WTC11 (cell line): ENCODE measurements around the gene CACNG4. TPM values are rescaled to one million over a fixed set of nuclear protein-coding genes. Genes with fewer than 3 reads are reported as not detected.

Experiments
- ATAC-seq: fragments of 200-7000 bp; cut with Tn5 transposase; 2 replicates; pipeline ENCODE4 v1.10.0; 2021; ENCODE audit warnings: mild to moderate bottlenecking, moderate library complexity
- CTCF ChIA-PET: fragments of 300-600 bp; sonication (Branson Sonifier 250); formaldehyde crosslinking; loops from one replicate; lab custom pipeline; 2021; ENCODE audit warnings: antibody characterized with exemption; lab: Charles Lee
- POLR2A ChIA-PET: fragments of 350-600 bp; sonication (Branson Sonifier 250); formaldehyde crosslinking; loops from one replicate; lab custom pipeline; 2021; ENCODE audit warnings: antibody characterized with exemption; lab: Charles Lee
- DNase-seq: peaks from one replicate; pipeline ENCODE4 v3.0.0; 2021; ENCODE audit warnings: low spot score
- H3K27ac Mint-ChIP-seq: 2 replicates; pipeline ENCODE4 v1.8.0; 2021; ENCODE audit warnings: mixed read lengths
- H3K27me3 Mint-ChIP-seq: 2 replicates; pipeline ENCODE4 v1.8.0; 2021; ENCODE audit warnings: low read depth, mild to moderate bottlenecking, moderate library complexity, mixed read lengths
- H3K36me3 Mint-ChIP-seq: 2 replicates; pipeline ENCODE4 v1.8.0; 2021; ENCODE audit warnings: mixed read lengths
- H3K4me1 Mint-ChIP-seq: 2 replicates; pipeline ENCODE4 v1.8.0; 2022; ENCODE audit warnings: mixed read lengths
- H3K4me3 Mint-ChIP-seq: 2 replicates; pipeline ENCODE4 v1.8.0; 2021; ENCODE audit warnings: mild to moderate bottlenecking, moderate library complexity, mixed read lengths
- H3K9me3 Mint-ChIP-seq: 2 replicates; pipeline ENCODE4 v1.8.0; 2021; ENCODE audit warnings: mixed read lengths
- ATF1 ChIP-seq: sonication (generic); formaldehyde crosslinking; IDR thresholded peaks from 2 replicates; pipeline ENCODE4 v1.8.1; 2023; ENCODE audit warnings: mild to moderate bottlenecking, moderate library complexity, missing genetic modification reagents
- CDX4 ChIP-seq: fragments of 250-450 bp; sonication (Bioruptor Pico); IDR thresholded peaks from 2 replicates; pipeline ENCODE4 v1.9.0; 2021; ENCODE audit warnings: moderate library complexity, mild to moderate bottlenecking, inconsistent platforms, borderline replicate concordance
- FOXK1 ChIP-seq: sonication (generic); formaldehyde crosslinking; IDR thresholded peaks from 2 replicates; pipeline ENCODE4 v1.8.0; 2022; ENCODE audit warnings: mild to moderate bottlenecking, moderate library complexity, missing genetic modification reagents
- GRHL2 ChIP-seq: fragments of 250-450 bp; sonication (Bioruptor Pico); IDR thresholded peaks from 2 replicates; pipeline ENCODE4 v1.8.0; 2022; ENCODE audit warnings: mild to moderate bottlenecking, moderate library complexity; ENCODE audit not compliant: insufficient replicate concordance, severe bottlenecking
- GTF2I ChIP-seq: fragments of 250-450 bp; sonication (Bioruptor Pico); conservative IDR thresholded peaks from 2 replicates; pipeline ENCODE4 v1.4.0; 2021; ENCODE audit warnings: mild to moderate bottlenecking
- HMGXB4 ChIP-seq: sonication (generic); formaldehyde crosslinking; IDR thresholded peaks from 2 replicates; pipeline ENCODE4 v1.8.1; 2023; ENCODE audit warnings: mild to moderate bottlenecking, moderate library complexity, missing genetic modification reagents
- IRF2 ChIP-seq: sonication (generic); formaldehyde crosslinking; IDR thresholded peaks from 2 replicates; pipeline ENCODE4 v1.8.0; 2022; ENCODE audit warnings: low read depth, missing genetic modification reagents, borderline replicate concordance
- NFATC4 ChIP-seq: fragments of 250-450 bp; sonication (Bioruptor Pico); IDR thresholded peaks from 2 replicates; pipeline ENCODE4 v1.9.0; 2021; ENCODE audit warnings: mild to moderate bottlenecking
- PRRX2 ChIP-seq: fragments of 250-450 bp; sonication (Bioruptor Pico); IDR thresholded peaks from 2 replicates; pipeline ENCODE4 v1.8.0; 2021; ENCODE audit warnings: mild to moderate bottlenecking
- SMAD4 ChIP-seq: sonication (generic); formaldehyde crosslinking; IDR thresholded peaks from 2 replicates; pipeline ENCODE4 v1.8.0; 2022; ENCODE audit warnings: mild to moderate bottlenecking, missing genetic modification reagents
- SP1 ChIP-seq: sonication (generic); formaldehyde crosslinking; conservative IDR thresholded peaks from 2 replicates; pipeline ENCODE4 v1.8.1; 2022; ENCODE audit warnings: missing genetic modification reagents
- USF2 ChIP-seq: sonication (generic); formaldehyde crosslinking; IDR thresholded peaks from 2 replicates; pipeline ENCODE4 v1.8.1; 2023; ENCODE audit warnings: mild to moderate bottlenecking, missing genetic modification reagents, moderate library complexity
- ZNF138 ChIP-seq: sonication (generic); formaldehyde crosslinking; conservative IDR thresholded peaks from 2 replicates; pipeline ENCODE4 v1.8.1; 2022; ENCODE audit warnings: mild to moderate bottlenecking, moderate library complexity, missing genetic modification reagents
- ZNF423 ChIP-seq: fragments of 250-450 bp; sonication (Bioruptor Pico); IDR thresholded peaks from 2 replicates; pipeline ENCODE4 v2.1.2; 2022; ENCODE audit warnings: mild to moderate bottlenecking, moderate library complexity
- ZNF425 ChIP-seq: fragments of 250-450 bp; sonication (Bioruptor Pico); conservative IDR thresholded peaks from 2 replicates; pipeline ENCODE4 v1.9.0; 2021; ENCODE audit warnings: mild to moderate bottlenecking
- ZNF671 ChIP-seq: fragments of 250-450 bp; sonication (Bioruptor Pico); IDR thresholded peaks from 2 replicates; pipeline ENCODE4 v1.8.0; 2021; ENCODE audit warnings: mild to moderate bottlenecking
- total RNA-seq: library from RNA; stranded (reverse); gene quantifications from 3 replicates; pipeline ENCODE4 v1.2.3, GENCODE V29; 2021
- TF ChIP-seq, protein P1 (sequence below): sonication (generic); formaldehyde crosslinking; IDR thresholded peaks from 2 replicates; pipeline ENCODE4 v1.8.0; 2023; ENCODE audit warnings: mild to moderate bottlenecking, missing genetic modification reagents
- TF ChIP-seq, protein P2 (sequence below): fragments of 250-450 bp; sonication (Bioruptor Pico); IDR thresholded peaks from 2 replicates; pipeline ENCODE4 v2.1.2; 2022; ENCODE audit warnings: mild to moderate bottlenecking, moderate library complexity

CACNG4 gene
- total RNA-seq, 1 experiment from 2014 or later = 3.4 TPM

DNA sequence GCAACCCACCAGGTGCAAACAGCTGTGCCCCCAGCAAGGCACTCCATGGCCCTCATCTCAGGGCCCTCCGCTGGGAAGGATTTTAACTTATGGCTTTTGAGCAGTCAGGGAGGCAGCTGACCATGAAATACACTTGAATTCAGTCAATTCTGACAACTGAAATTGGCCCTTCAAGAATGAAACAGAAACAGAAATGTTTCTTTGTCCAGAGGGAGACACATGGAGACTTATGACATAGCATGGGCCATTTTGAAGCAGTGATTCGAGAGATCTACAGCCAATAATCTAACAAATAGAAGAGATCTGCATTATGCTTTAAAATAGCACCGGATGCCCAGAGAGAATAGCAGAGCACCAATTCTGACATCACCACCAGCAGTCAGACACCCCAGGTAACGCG lies 87.3 kb downstream of the CACNG4 start:
- Mint-ChIP-seq H3K27me3 (no peaks in the 10 kb centered on the region; the same call in 1 of the 2 replicates), H3K9me3 (peaks cover 31% of the 10 kb centered on the region), H3K4me1 (no peaks in the 10 kb centered on the region), H3K4me3 (no peak overlapping the region), H3K27ac (no peak overlapping the region), H3K36me3 (peaks cover 18% of the 10 kb centered on the region)
- ChIA-PET POLR2A (no interaction called here), CTCF (no interaction called here)
- ATAC-seq (no peak), DNase-seq (no peak)
- TF ChIP-seq PRRX2 (CRISPR knock-in tag) = no peak
- no peak for TF ChIP-seq GRHL2 (CRISPR knock-in tag)

DNA sequence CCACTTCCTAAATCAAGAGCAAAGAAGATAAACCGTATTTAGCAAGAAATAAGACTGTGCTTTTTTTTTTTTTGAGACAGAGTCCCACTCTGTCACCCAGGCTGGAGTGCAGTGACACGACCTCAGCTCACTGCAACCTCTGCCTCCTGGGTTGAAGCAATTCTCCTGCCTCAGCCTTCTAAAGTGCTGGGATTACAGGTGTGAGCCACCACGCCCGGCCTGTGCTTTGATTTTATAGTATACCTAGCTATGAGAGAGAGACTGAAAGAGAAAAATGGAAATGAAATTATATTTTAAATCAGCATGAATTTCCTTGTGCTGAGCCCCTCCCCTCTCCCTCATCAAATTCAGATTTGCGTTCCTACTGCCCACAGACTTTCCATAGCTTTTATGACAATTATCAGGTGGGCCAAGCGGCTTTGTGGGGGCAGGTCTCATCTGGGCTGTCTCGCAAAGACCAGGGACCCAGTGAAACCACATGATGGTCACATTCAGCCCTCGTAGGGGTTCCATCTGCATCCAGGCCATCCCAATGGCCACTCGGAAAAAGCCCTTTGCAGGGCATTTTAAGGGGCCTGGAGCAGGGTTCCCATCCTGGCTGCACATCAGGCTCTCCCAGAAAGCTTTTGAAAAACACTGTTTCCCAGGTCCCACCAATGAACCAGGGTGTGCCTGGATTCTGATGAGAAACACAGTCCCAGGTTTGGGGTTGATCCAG lies 88.4 kb downstream of the CACNG4 start:
- no peak overlapping the region for H3K4me3 Mint-ChIP-seq

DNA sequence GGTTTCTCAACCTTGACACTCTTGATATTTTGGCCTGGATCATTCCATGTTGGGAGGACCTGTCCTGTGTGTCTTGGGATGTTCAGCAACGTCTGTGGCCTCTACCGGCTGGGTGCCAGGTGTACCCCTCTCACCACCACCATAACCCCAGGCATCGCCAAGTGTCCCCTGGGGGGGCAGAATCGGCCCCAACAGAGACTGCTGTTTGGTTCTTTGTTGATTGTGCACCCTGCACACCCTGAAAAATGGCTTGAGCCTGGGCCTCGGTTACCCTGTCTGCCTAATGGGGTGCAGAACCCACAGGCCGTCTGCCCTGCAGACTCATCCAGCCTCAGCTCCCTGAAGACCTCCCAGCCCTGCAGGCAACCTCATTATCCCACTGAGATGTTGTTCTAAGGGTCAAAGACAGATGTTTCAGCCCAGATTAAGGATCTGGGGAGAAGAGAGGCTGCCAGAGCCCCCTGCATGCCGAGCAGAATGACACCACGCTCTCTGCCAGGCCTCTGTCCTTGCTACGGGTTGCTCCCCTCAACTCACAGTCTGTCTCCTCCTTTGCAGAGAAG lies 89.0 kb downstream of the CACNG4 start:
- H3K4me1 Mint-ChIP-seq = no peaks in the 10 kb centered on the region
- H3K27ac Mint-ChIP-seq = no peak overlapping the region
- DNase-seq (no peak), ATAC-seq (no peak)
- no peaks in the 10 kb centered on the region for H3K27me3 Mint-ChIP-seq
- CTCF ChIA-PET = no interaction called here
- no peak overlapping the region for H3K4me3 Mint-ChIP-seq
- peaks cover 17% of the 10 kb centered on the region for H3K9me3 Mint-ChIP-seq
- H3K36me3 Mint-ChIP-seq = peaks cover 7% of the 10 kb centered on the region
- POLR2A ChIA-PET = interaction anchor here (0.6 kb wide), 1 partner anchor 614 kb away, joined by 4 read pairs; no protein-coding TSS in a partner anchor
- no peak for TF ChIP-seq FOXK1 (CRISPR knock-in tag)
- TF ChIP-seq IRF2 (CRISPR knock-in tag) = no peak
- TF ChIP-seq GTF2I = no peak
- no peak for TF ChIP-seq ZNF425 (CRISPR knock-in tag)
- TF ChIP-seq, protein P1, sequence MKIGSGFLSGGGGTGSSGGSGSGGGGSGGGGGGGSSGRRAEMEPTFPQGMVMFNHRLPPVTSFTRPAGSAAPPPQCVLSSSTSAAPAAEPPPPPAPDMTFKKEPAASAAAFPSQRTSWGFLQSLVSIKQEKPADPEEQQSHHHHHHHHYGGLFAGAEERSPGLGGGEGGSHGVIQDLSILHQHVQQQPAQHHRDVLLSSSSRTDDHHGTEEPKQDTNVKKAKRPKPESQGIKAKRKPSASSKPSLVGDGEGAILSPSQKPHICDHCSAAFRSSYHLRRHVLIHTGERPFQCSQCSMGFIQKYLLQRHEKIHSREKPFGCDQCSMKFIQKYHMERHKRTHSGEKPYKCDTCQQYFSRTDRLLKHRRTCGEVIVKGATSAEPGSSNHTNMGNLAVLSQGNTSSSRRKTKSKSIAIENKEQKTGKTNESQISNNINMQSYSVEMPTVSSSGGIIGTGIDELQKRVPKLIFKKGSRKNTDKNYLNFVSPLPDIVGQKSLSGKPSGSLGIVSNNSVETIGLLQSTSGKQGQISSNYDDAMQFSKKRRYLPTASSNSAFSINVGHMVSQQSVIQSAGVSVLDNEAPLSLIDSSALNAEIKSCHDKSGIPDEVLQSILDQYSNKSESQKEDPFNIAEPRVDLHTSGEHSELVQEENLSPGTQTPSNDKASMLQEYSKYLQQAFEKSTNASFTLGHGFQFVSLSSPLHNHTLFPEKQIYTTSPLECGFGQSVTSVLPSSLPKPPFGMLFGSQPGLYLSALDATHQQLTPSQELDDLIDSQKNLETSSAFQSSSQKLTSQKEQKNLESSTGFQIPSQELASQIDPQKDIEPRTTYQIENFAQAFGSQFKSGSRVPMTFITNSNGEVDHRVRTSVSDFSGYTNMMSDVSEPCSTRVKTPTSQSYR (CRISPR knock-in tag) = no peak
- TF ChIP-seq HMGXB4 (CRISPR knock-in tag) = no peak
- no peak for TF ChIP-seq ATF1 (CRISPR knock-in tag)
- TF ChIP-seq GRHL2 (CRISPR knock-in tag) = no peak
- no peak for TF ChIP-seq USF2
- no peak for TF ChIP-seq SMAD4 (CRISPR knock-in tag)
- TF ChIP-seq SP1 (CRISPR knock-in tag) = no peak
- TF ChIP-seq ZNF423 (CRISPR knock-in tag) = no peak

More for the DNA sequence above, 88.4 kb downstream of the CACNG4 start:
- peaks cover 13% of the 10 kb centered on the region for H3K36me3 Mint-ChIP-seq
- ATAC-seq (no peak), DNase-seq (no peak)
- no peaks in the 10 kb centered on the region; the same call in 1 of the 2 replicates for H3K27me3 Mint-ChIP-seq
- ChIA-PET CTCF (no interaction called here), POLR2A (no interaction called here)
- no peaks in the 10 kb centered on the region for H3K4me1 Mint-ChIP-seq
- peaks cover 24% of the 10 kb centered on the region for H3K9me3 Mint-ChIP-seq
- no peak overlapping the region for H3K27ac Mint-ChIP-seq
- TF ChIP-seq NFATC4 (CRISPR knock-in tag) (no peak), USF2 (no peak), ZNF671 (CRISPR knock-in tag) (no peak), ZNF138 (no peak), CDX4 (CRISPR knock-in tag) (no peak)
- TF ChIP-seq, protein P2, sequence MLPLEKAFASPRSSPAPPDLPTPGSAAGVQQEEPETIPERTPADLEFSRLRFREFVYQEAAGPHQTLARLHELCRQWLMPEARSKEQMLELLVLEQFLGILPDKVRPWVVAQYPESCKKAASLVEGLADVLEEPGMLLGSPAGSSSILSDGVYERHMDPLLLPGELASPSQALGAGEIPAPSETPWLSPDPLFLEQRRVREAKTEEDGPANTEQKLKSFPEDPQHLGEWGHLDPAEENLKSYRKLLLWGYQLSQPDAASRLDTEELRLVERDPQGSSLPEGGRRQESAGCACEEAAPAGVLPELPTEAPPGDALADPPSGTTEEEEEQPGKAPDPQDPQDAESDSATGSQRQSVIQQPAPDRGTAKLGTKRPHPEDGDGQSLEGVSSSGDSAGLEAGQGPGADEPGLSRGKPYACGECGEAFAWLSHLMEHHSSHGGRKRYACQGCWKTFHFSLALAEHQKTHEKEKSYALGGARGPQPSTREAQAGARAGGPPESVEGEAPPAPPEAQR (CRISPR knock-in tag) = no peak
- TF ChIP-seq, all 79 proteins: peak for 0
